PC-9 (cell line): ENCODE measurements around the gene PRELID1. TPM values are rescaled to one million over a fixed set of nuclear protein-coding genes. Genes with fewer than 3 reads are reported as not detected.

Source experiments
- BruUV-seq: library from RNA; stranded (reverse); fragments of 400-500 nt; replicated peaks from 2 replicates; lab custom pipeline; 2021; lab: Mats Ljungman, UMichigan
- CTCF ChIA-PET: fragments of 300-600 bp; sonication (Branson Sonifier 250); formaldehyde crosslinking; loops from one replicate; lab custom pipeline; 2022; ENCODE audit warnings: antibody characterized with exemption; lab: Charles Lee
- POLR2A ChIA-PET: fragments of 300-600 bp; sonication (Branson Sonifier 250); formaldehyde crosslinking; loops from one replicate; lab custom pipeline; 2022; ENCODE audit warnings: antibody characterized with exemption; ENCODE audit not compliant: unreplicated experiment; lab: Charles Lee
- DNase-seq, 2 experiments: peaks; one replicate each; pipeline versions ENCODE4 v3.0.0 to v3.0.0-alpha.2; 2015 to 2022; ENCODE audit warnings: mixed read lengths in 1 of 2
- H2AFZ ChIP-seq: fragments of 200-600 bp; sonication (generic); 2 replicates; pipeline ENCODE4 v1.8.1; 2017; ENCODE audit warnings: antibody characterized with exemption
- H3F3A ChIP-seq: fragments of 200-600 bp; sonication (generic); 2 replicates; pipeline ENCODE4 v1.8.1; 2017; ENCODE audit warnings: antibody characterized with exemption, mild to moderate bottlenecking, low read depth; ENCODE audit not compliant: insufficient read depth
- H3K27ac ChIP-seq: fragments of 200-600 bp; sonication (generic); 2 replicates; pipeline ENCODE4 v1.6.1; 2016; ENCODE audit warnings: mixed run types
- H3K27me3 ChIP-seq: fragments of 200-600 bp; sonication (generic); 2 replicates; pipeline ENCODE4 v1.6.1; 2016; ENCODE audit warnings: low read depth, mixed run types; ENCODE audit not compliant: insufficient read depth
- H3K36me3 ChIP-seq: fragments of 200-600 bp; sonication (generic); 2 replicates; pipeline ENCODE4 v1.6.1; 2016; ENCODE audit warnings: low read depth, mixed run types
- H3K4me1 ChIP-seq: fragments of 200-600 bp; sonication (generic); replicated peaks from 2 replicates; pipeline ENCODE4 v1.6.1; 2016; ENCODE audit warnings: mixed run types; ENCODE audit not compliant: insufficient read depth
- H3K4me2 ChIP-seq: fragments of 200-600 bp; sonication (generic); 2 replicates; pipeline ENCODE4 v1.6.1; 2017; ENCODE audit warnings: mixed run types
- H3K4me3 ChIP-seq: fragments of 200-600 bp; sonication (generic); 2 replicates; pipeline ENCODE4 v1.6.1; 2016; ENCODE audit warnings: mixed run types
- H3K79me2 ChIP-seq: fragments of 200-600 bp; sonication (generic); 2 replicates; pipeline ENCODE4 v1.6.1; 2017; ENCODE audit warnings: low read depth, mixed run types
- H3K9me2 ChIP-seq: fragments of 200-600 bp; sonication (generic); 2 replicates; pipeline ENCODE4 v1.8.1; 2017; ENCODE audit warnings: mild to moderate bottlenecking; ENCODE audit not compliant: insufficient read depth
- H3K9me3 ChIP-seq: fragments of 200-600 bp; sonication (generic); 2 replicates; pipeline ENCODE4 v1.8.1; 2016; ENCODE audit warnings: low read depth; ENCODE audit not compliant: insufficient read depth
- H4K20me1 ChIP-seq: fragments of 200-600 bp; sonication (generic); 2 replicates; pipeline ENCODE4 v1.8.1; 2017; ENCODE audit not compliant: insufficient read depth
- CTCF ChIP-seq: fragments of 200-600 bp; sonication (generic); conservative IDR thresholded peaks from 2 replicates; pipeline ENCODE4 v1.6.1; 2017; ENCODE audit warnings: mixed run types, antibody characterized with exemption, mild to moderate bottlenecking, moderate library complexity
- EZH2 ChIP-seq: fragments of 200-600 bp; sonication (generic); IDR thresholded peaks from 2 replicates; pipeline ENCODE4 v1.8.0; 2017; ENCODE audit warnings: antibody characterized with exemption, low read depth
- intact Hi-C: fragments of 100-400 bp; cut with micrococcal nuclease; formaldehyde crosslinking; loops from one replicate; pipeline ENCODE4 v1.10.0; 2022; ENCODE audit not compliant: unreplicated experiment
- total RNA-seq: library from RNA; stranded (reverse); gene quantifications from 2 replicates; pipeline ENCODE4 v1.2.3, GENCODE V29; 2021

Gene PRELID1
- total RNA-seq, 1 experiment from 2014 or later, result 189 TPM

GRCh38 chr5:177328545-177329231, 25.1 kb downstream of the PRELID1 start:
- peaks cover 24% of the 10 kb centered on the region for H3F3A ChIP-seq
- H3K79me2 ChIP-seq, result no peaks in the 10 kb centered on the region
- H3K36me3 ChIP-seq, result no peaks in the 10 kb centered on the region
- H2AFZ ChIP-seq, result no peak overlapping the region
- DNase-seq, result no peak
- no peak for TF ChIP-seq CTCF
- TF ChIP-seq EZH2, result no peak
- BruUV-seq, result no TSS peak
- H3K27ac ChIP-seq, result no peak overlapping the region
- H3K9me3 ChIP-seq, result no peaks in the 10 kb centered on the region
- ChIA-PET POLR2A (interaction anchor here (0.6 to 0.7 kb wide), 3 partner anchors 38 to 166 kb away, joined by 3 to 4 read pairs (median 3); no protein-coding TSS in a partner anchor), CTCF (interaction anchor here (0.6 to 0.8 kb wide), 2 partner anchors 94 to 223 kb away, joined by 3 to 4 read pairs; no protein-coding TSS in a partner anchor)
- no peaks in the 10 kb centered on the region for H3K9me2 ChIP-seq
- peaks cover 23% of the 10 kb centered on the region for H3K4me1 ChIP-seq
- H3K27me3 ChIP-seq, result no peaks in the 10 kb centered on the region
- no peak overlapping the region for H3K4me2 ChIP-seq
- H3K4me3 ChIP-seq, result no peak overlapping the region
- intact Hi-C loops, result no loop called here
- peaks cover 8% of the 10 kb centered on the region; the same call in 1 of the 2 replicates for H4K20me1 ChIP-seq

- Histone ChIP-seq H3K9me2 (no peaks in the 10 kb centered on the region), H2AFZ (no peak overlapping the region), H3K4me1 (peaks cover 23% of the 10 kb centered on the region), H3K36me3 (peaks cover 7% of the 10 kb centered on the region; the same call in 1 of the 2 replicates), H3K27me3 (no peaks in the 10 kb centered on the region), H4K20me1 (peaks cover 8% of the 10 kb centered on the region; the same call in 1 of the 2 replicates), H3F3A (peaks cover 24% of the 10 kb centered on the region), H3K27ac (no peak overlapping the region), H3K4me3 (no peak overlapping the region), H3K4me2 (no peak overlapping the region), H3K9me3 (no peaks in the 10 kb centered on the region), H3K79me2 (no peaks in the 10 kb centered on the region)
- no peak for DNase-seq
- TF ChIP-seq CTCF (no peak), EZH2 (no peak)
- intact Hi-C loops, result no loop called here
- ChIA-PET CTCF (no interaction called here), POLR2A (no interaction called here)
- BruUV-seq, result no TSS peak
Observed at GRCh38 chr5:177329883-177330282, 26.3 kb downstream of the PRELID1 start.

DNA sequence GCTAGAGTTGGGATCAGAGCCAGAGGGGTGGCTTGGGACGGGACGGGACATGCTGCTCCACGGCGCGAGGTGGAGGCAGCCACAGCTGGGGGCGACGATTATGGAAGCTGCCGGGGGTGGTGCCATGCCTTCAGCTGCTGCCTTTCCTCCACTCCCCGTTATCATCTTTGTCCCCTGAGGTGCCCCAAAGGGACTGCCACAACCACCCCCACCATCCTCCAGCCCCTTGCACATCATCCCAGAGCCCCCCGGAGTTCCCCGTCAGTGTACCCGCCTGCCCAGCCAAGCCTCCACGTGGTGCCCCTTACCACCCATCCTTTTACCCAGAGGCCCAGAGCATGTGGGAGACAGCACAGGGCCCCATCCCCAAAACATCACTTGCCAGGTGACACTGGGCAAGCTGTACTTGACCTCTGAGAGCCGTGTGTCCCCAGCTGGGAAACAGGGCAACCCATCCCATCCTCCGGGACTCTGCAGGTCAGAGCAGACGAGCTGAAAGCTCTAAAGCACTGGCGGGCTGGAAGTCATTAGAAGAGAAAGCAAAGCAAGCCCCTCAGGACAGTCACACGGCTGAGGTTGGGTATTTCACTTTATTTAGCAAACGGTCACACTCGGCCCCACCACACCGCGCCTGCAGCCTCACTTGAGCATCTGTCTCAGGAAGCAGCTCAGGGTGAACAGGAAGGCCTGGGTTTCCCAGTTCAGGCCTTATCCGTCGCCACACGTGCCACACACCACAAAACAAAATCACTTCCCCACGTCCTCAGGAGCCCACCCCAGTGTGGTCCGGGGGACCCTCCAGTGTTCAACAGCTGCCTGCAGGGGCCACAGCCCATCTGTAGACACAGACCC, 27.6 kb downstream of the PRELID1 start:
- Histone ChIP-seq H2AFZ (no peak overlapping the region), H3K9me2 (no peaks in the 10 kb centered on the region), H3K9me3 (no peaks in the 10 kb centered on the region), H3K27ac (no peak overlapping the region), H3K4me3 (no peak overlapping the region), H3K36me3 (peaks cover 7% of the 10 kb centered on the region; the same call in 1 of the 2 replicates), H3K4me1 (peaks cover 9% of the 10 kb centered on the region), H3K79me2 (no peaks in the 10 kb centered on the region), H4K20me1 (peaks cover 8% of the 10 kb centered on the region; the same call in 1 of the 2 replicates), H3F3A (peaks cover 16% of the 10 kb centered on the region; the same call in 1 of the 2 replicates), H3K27me3 (no peaks in the 10 kb centered on the region), H3K4me2 (no peak overlapping the region)
- TF ChIP-seq CTCF (no peak), EZH2 (no peak)
- ChIA-PET POLR2A (interaction anchor here (0.7 kb wide), 1 partner anchor 127 kb away, joined by 6 read pairs; no protein-coding TSS in a partner anchor), CTCF (interaction anchor here (0.6 kb wide), 1 partner anchor 42 kb away, joined by 4 read pairs; no protein-coding TSS in a partner anchor)
- intact Hi-C loops, result no loop called here
- no peak for DNase-seq
- BruUV-seq, result TSS peak; percentile 51
